ENCODE results near the gene STARD5. TPM values are rescaled to one million over a fixed set of nuclear protein-coding genes. Genes with fewer than 3 reads are reported as not detected.

Gene STARD5
- total RNA-seq, 6 experiments from 2014 or later = 2.7 to 4.0 (median 3.6) TPM

GRCh38 chr15:81276967-81277366, 47.0 kb downstream of the STARD5 start:
- peaks cover 22% of the 10 kb centered on the region for H3K27me3 Mint-ChIP-seq (ENCODE audit: insufficient read depth)
- TF ChIP-seq, protein P1, sequence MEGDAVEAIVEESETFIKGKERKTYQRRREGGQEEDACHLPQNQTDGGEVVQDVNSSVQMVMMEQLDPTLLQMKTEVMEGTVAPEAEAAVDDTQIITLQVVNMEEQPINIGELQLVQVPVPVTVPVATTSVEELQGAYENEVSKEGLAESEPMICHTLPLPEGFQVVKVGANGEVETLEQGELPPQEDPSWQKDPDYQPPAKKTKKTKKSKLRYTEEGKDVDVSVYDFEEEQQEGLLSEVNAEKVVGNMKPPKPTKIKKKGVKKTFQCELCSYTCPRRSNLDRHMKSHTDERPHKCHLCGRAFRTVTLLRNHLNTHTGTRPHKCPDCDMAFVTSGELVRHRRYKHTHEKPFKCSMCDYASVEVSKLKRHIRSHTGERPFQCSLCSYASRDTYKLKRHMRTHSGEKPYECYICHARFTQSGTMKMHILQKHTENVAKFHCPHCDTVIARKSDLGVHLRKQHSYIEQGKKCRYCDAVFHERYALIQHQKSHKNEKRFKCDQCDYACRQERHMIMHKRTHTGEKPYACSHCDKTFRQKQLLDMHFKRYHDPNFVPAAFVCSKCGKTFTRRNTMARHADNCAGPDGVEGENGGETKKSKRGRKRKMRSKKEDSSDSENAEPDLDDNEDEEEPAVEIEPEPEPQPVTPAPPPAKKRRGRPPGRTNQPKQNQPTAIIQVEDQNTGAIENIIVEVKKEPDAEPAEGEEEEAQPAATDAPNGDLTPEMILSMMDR (IDR thresholded peaks at IDR 0.05) = no peak
- DNase-seq = no peak
- H3K4me1 Mint-ChIP-seq (ENCODE audit: low read depth) = peaks cover 10% of the 10 kb centered on the region; the same call in 1 of the 2 replicates
- H3K27ac Mint-ChIP-seq = no peak overlapping the region
- no peak overlapping the region for H3K4me3 Mint-ChIP-seq
- peaks cover 5% of the 10 kb centered on the region for H3K36me3 Mint-ChIP-seq (ENCODE audit: low read depth)
- H3K9me3 Mint-ChIP-seq = peaks cover 10% of the 10 kb centered on the region

- H3K36me3 Mint-ChIP-seq (ENCODE audit: low read depth) = peaks cover 5% of the 10 kb centered on the region
- TF ChIP-seq, protein P1 (IDR thresholded peaks at IDR 0.05) = no peak
- H3K27me3 Mint-ChIP-seq (ENCODE audit: insufficient read depth) = peaks cover 15% of the 10 kb centered on the region
- H3K4me1 Mint-ChIP-seq (ENCODE audit: low read depth) = peaks cover 12% of the 10 kb centered on the region
- DNase-seq = no peak
- no peak overlapping the region for H3K4me3 Mint-ChIP-seq
- H3K27ac Mint-ChIP-seq = no peak overlapping the region
- H3K9me3 Mint-ChIP-seq = peaks cover 10% of the 10 kb centered on the region
These were observed 48.1 kb downstream of the STARD5 start for GRCh38 chr15:81275711-81276392.

DNA sequence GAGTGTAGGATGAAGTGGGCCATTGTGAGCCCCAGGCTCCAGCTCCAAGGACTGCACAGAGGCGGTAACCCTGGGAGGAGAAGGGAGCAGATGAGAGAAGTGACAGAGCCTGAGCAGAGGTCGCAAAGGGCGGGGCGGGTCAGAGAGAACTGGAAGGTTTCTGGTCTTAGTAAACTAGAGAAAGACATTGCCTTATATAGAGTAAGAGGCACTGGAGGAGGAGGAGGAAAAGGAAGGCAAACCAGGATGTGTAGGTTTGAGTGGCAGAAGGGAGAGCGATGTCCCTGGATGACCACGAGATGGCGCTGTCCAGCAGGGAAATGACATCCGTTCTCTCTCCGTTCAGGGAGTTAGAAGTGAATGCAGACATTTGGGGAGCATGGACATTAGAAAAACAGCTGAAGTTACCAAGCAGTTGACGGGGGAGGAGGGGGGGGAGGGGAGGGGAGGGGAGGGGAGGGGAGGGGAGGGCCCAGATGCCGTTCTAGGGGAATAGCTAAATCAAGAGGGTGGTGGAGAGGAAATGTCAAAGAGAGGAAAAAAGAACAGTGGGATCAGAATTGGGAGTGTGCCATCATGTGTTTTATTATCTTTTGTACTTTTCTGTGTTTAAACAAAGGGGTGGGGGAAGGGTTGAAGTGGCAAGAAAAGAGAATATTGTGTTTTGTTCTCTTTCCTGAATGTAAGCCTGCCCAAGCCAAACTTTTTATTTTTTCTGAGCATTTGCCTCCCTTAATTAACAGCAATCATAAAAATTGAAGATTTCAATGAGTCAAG, 48.8 kb downstream of the STARD5 start:
- no peak overlapping the region for H3K4me3 Mint-ChIP-seq
- TF ChIP-seq, protein P1 (IDR thresholded peaks at IDR 0.05) = peak; percentile 86
- H3K27ac Mint-ChIP-seq = no peak overlapping the region
- H3K36me3 Mint-ChIP-seq (ENCODE audit: low read depth) = peaks cover 5% of the 10 kb centered on the region
- peak; percentile 70 for DNase-seq
- H3K9me3 Mint-ChIP-seq = peaks cover 10% of the 10 kb centered on the region
- H3K27me3 Mint-ChIP-seq (ENCODE audit: insufficient read depth) = peaks cover 13% of the 10 kb centered on the region
- peaks cover 19% of the 10 kb centered on the region for H3K4me1 Mint-ChIP-seq (ENCODE audit: low read depth)

DNA sequence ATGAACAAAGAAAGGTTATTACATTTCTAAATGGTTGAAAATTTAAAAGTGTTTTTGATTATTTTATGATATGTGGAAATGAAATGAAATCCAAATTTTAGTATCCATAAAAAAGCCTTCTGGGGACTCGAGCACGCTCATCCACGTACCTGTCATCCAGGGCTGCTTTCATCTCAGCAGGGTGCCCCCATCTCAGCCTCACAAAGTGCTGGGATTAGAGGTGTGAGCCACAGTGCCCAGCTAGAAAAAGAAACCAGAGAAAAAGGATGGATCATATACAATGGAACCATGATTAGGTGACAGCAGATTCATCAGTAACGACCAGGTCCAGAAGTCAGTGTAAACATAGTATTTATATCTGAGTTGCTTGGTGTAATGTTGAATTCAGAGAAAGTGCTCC, 49.7 kb downstream of the STARD5 start:
- TF ChIP-seq, protein P1 (IDR thresholded peaks at IDR 0.05) = no peak
- H3K9me3 Mint-ChIP-seq = peaks cover 10% of the 10 kb centered on the region

GRCh38 chr15:81273855-81274254, 50.1 kb downstream of the STARD5 start:
- no peak overlapping the region for H3K27ac Mint-ChIP-seq
- H3K4me3 Mint-ChIP-seq = no peak overlapping the region
- peaks cover 5% of the 10 kb centered on the region for H3K36me3 Mint-ChIP-seq (ENCODE audit: low read depth)
- H3K9me3 Mint-ChIP-seq = peaks cover 10% of the 10 kb centered on the region
- peaks cover 13% of the 10 kb centered on the region for H3K4me1 Mint-ChIP-seq (ENCODE audit: low read depth)
- DNase-seq = no peak
- H3K27me3 Mint-ChIP-seq (ENCODE audit: insufficient read depth) = peaks cover 16% of the 10 kb centered on the region
- TF ChIP-seq, protein P1 (IDR thresholded peaks at IDR 0.05) = no peak

More for the DNA sequence above, 49.7 kb downstream of the STARD5 start:
- Mint-ChIP-seq H3K27ac (no peak overlapping the region), H3K36me3 (ENCODE audit: low read depth) (peaks cover 5% of the 10 kb centered on the region), H3K4me3 (no peak overlapping the region), H3K4me1 (ENCODE audit: low read depth) (peaks cover 13% of the 10 kb centered on the region), H3K27me3 (ENCODE audit: insufficient read depth) (peaks cover 14% of the 10 kb centered on the region)
- no peak for DNase-seq

Data from HFFc6 (cell line).